ENCODE data around the gene ARHGAP18. TPM values are rescaled to one million over a fixed set of nuclear protein-coding genes. Genes with fewer than 3 reads are reported as not detected.

The ARHGAP18 gene
- total RNA-seq, 4 donors from 2014 or later = 2.8 to 9.0 (median 7.1) TPM

DNA sequence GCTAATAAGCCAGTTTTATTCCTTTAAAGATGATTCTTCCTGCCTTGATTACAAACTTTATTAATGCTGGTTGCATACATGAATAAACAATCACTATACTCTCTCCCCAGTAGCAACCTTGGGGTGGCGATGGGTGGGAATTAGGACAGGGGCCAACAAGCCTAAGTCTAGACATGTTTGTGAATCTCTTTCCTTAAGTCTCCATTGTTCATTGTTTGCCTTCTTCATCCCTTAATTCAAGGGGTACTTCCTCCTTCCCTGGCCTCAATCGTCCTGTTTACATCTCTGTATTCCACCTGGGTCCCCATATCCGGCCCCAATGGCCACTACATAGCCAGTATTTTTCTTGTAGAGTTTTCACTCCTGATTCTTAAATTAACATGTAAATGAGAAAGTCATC, 66.0 kb downstream of the ARHGAP18 start:
- no peaks in the 10 kb centered on the region for H3K27me3 ChIP-seq
- intact Hi-C loops (cut with DNase I) = no loop called here
- H3K4me1 ChIP-seq = peaks cover 4 to 27% (median 14%) of the 10 kb centered on the region in 3 donors
- no peak overlapping the region for H3K4me3 ChIP-seq
- 31 to 35% methylated on average over 3 of the region's 3 CpGs for WGBS, 2 donors
- DNase-seq = no peak
- H3K36me3 ChIP-seq = no peaks in the 10 kb centered on the region
- peak overlapping the region in 2 of 4 donors; percentile 48 to 60 for H3K27ac ChIP-seq
- H3K9me3 ChIP-seq = no peaks in the 10 kb centered on the region
- TF ChIP-seq POLR2A (IDR thresholded peaks at IDR 0.05) = no peak
- no peak for TF ChIP-seq CTCF (IDR thresholded peaks at IDR 0.05)

DNA sequence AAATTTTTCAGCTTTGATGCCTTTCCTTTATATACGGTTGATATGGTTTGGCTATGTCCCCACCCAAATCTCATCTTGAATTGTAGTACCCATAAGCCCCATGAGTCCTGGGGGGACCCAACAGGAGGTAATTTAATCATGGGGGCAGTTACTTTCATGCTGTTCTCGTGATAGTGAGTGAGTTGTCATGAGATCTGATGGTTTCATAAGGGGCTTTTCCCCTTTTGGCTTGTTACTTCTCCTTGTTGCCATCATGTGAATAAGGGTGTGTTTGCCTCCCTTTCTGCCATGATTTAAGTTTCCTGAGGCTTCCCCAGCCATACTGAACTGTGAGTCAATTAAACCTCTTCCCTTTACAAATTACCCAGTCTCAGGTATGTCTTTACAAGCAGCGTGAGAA, 66.8 kb downstream of the ARHGAP18 start:
- Histone ChIP-seq H3K4me3 (no peak overlapping the region), H3K4me1 (peaks cover 4 to 27% (median 14%) of the 10 kb centered on the region in 3 donors), H3K27ac (no peak overlapping the region), H3K36me3 (no peaks in the 10 kb centered on the region), H3K9me3 (no peaks in the 10 kb centered on the region), H3K27me3 (no peaks in the 10 kb centered on the region)
- DNase-seq = no peak
- WGBS, 2 donors = 84% methylated on average over 3 of the region's 3 CpGs
- intact Hi-C loops (cut with DNase I) = no loop called here
- TF ChIP-seq POLR2A (IDR thresholded peaks at IDR 0.05) = no peak
- no peak for TF ChIP-seq CTCF (IDR thresholded peaks at IDR 0.05)

GRCh38 chr6:129642322-129642721, 67.7 kb downstream of the ARHGAP18 start:
- Histone ChIP-seq H3K9me3 (no peaks in the 10 kb centered on the region), H3K4me1 (peaks cover 4 to 27% (median 14%) of the 10 kb centered on the region in 3 donors), H3K36me3 (no peaks in the 10 kb centered on the region), H3K27me3 (no peaks in the 10 kb centered on the region), H3K4me3 (no peak overlapping the region), H3K27ac (no peak overlapping the region)
- DNase-seq = no peak
- intact Hi-C loops (cut with DNase I) = no loop called here
- TF ChIP-seq CTCF (IDR thresholded peaks at IDR 0.05) (no peak), POLR2A (IDR thresholded peaks at IDR 0.05) (no peak)

- H3K27ac ChIP-seq = no peak overlapping the region
- H3K36me3 ChIP-seq = peaks cover 0 to 8% (median 0%) of the 10 kb centered on the region in 3 donors
- intact Hi-C loops (cut with DNase I) = no loop called here
- no peak for TF ChIP-seq CTCF (IDR thresholded peaks at IDR 0.05)
- no peak for TF ChIP-seq POLR2A (IDR thresholded peaks at IDR 0.05)
- H3K4me3 ChIP-seq = no peak overlapping the region
- H3K4me1 ChIP-seq = peaks cover 4 to 27% (median 14%) of the 10 kb centered on the region in 3 donors
- no peaks in the 10 kb centered on the region for H3K27me3 ChIP-seq
- no peak for DNase-seq
- no peaks in the 10 kb centered on the region for H3K9me3 ChIP-seq
Observed at GRCh38 chr6:129641344-129641743, 68.6 kb downstream of the ARHGAP18 start.

DNA sequence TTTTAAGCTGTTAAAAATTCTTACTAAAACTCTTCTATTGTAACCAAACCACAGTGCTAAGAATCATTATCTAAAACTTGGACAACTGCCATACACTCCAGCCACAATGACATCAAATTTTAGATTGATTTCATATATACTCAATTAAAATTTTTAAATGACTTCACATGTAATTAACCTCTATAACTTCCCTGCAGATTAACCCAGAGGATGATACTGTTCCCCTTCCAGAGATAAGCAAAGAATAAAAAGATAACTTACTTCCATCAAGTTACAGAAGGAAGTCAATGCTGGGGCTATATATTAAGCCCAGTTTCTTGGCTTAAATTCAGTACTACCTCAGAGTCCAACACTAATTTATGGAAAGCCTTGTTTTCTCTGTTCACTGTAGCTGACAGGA, 71.3 kb downstream of the ARHGAP18 start:
- H3K4me1 ChIP-seq = peaks cover 0 to 2% (median under 1%) of the 10 kb centered on the region in 3 donors
- no peak overlapping the region for H3K4me3 ChIP-seq
- no peaks in the 10 kb centered on the region for H3K27me3 ChIP-seq
- no peak for DNase-seq
- H3K36me3 ChIP-seq = peaks cover 0 to 8% (median 0%) of the 10 kb centered on the region in 3 donors
- intact Hi-C loops (cut with DNase I) = no loop called here
- TF ChIP-seq POLR2A (IDR thresholded peaks at IDR 0.05) (no peak), CTCF (IDR thresholded peaks at IDR 0.05) (no peak)
- H3K9me3 ChIP-seq = no peaks in the 10 kb centered on the region
- no peak overlapping the region for H3K27ac ChIP-seq
